ENCODE measurements around the gene FAM193B.

Gene FAM193B

DNA sequence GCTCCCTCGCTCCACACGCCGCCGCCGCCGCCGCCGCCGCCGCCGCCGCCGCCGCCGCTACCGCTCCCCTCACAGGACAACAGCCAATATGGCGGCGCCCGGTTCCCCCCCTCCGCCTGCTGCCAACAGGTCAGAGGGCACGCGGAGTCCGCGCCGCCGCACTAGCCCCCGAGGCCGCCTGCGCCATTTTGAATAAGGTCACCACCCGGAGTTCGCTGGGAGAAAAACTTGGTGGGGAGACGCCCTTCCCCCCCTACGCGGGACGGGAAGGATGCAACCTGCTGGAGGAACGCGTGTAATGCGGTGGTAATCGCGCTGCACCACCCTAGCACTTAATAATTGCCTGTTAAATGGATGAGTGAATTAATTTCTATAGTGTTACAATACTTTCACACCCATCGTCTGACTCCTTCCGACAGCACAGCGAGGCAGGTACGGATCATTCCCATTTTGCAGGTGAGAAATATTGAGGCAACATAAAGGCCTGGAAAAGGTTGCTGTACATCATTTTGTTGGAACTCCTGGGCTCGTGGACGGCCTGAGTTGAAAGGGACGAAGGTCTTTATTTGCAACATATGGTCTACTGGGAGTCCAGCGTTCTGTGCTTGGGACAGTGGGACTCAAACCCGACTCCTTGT, at the start of gene FAM193B:
FAM193B (minus strand) TSS at position 90 of the 638 bp plus-strand sequence. CDS start 105 bp downstream, outside the sequence.
- DNase-seq = peak; percentile 97

- no peak for DNase-seq
Measured at GRCh38 chr5:177604116-177604521, 49.8 kb upstream of the FAM193B start.

- no peak for DNase-seq
Measured at GRCh38 chr5:177603631-177604030, 49.3 kb upstream of the FAM193B start.

DNA sequence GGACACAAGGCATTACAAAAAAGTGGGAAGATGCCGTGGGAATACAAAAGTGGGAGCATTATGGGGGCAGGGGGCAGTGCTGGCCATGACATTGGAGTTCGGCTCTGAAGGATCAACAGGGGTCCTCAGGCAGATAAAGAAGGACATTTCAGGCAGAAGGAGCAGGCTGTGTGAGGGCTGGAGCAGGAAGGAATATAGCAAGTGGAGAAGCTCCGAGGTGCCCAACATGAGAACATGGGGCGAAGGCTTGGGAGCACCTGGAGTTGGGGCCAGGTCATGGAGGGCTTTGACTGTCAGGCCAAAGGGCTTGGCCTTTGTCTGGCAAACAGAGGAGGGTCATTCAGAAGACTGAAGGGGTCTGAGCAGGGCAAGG, 48.1 kb upstream of the FAM193B start:
- no peak for DNase-seq

DNA sequence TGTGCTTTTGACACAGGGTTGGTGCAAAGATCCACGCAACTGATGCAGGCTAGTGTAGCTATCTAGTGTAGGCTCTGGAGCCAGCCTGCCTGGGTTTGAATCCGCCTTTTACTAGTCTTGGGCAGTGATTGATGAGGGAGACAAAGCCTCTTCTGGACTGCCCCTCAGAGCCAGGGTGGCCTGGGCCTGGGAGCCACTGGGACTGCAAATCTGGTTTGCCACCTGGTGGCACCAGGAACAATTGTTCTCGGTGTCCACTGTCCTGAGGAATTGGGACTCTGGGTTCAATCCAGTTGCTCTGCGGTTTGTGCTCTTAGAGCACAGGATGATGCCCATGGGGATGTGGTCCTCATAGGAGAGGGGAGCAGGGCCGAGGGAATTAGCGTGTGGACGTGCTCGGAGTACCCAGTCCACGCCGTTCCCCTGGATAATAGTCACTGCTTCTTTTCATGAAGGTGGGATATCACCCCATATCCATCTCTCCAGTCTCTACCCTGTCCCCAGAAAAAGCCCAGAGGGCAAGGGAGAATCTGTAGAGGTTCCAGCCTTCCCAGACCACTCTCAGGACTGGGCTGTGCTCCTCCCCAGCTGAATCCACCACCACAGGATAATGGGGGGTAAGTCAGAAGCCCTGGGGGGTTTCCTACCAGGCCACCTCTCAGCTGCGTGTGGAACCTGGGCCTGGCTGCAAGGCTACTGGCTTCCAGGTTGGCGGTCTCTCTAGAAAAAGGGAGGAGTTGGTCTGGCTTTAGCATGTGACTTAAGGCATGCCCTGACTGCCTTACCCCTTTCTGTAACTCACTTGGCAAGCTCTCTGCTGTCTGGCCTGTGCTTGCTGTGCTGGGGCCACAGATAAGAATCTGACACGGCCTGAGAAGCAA, 47.5 kb upstream of the FAM193B start:
- peak; percentile 42 for DNase-seq

- DNase-seq = no peak
Measured at GRCh38 chr5:177601126-177601525, 46.8 kb upstream of the FAM193B start.

- peak; percentile 57 for DNase-seq
Measured at GRCh38 chr5:177600508-177601018, 46.2 kb upstream of the FAM193B start.

DNA sequence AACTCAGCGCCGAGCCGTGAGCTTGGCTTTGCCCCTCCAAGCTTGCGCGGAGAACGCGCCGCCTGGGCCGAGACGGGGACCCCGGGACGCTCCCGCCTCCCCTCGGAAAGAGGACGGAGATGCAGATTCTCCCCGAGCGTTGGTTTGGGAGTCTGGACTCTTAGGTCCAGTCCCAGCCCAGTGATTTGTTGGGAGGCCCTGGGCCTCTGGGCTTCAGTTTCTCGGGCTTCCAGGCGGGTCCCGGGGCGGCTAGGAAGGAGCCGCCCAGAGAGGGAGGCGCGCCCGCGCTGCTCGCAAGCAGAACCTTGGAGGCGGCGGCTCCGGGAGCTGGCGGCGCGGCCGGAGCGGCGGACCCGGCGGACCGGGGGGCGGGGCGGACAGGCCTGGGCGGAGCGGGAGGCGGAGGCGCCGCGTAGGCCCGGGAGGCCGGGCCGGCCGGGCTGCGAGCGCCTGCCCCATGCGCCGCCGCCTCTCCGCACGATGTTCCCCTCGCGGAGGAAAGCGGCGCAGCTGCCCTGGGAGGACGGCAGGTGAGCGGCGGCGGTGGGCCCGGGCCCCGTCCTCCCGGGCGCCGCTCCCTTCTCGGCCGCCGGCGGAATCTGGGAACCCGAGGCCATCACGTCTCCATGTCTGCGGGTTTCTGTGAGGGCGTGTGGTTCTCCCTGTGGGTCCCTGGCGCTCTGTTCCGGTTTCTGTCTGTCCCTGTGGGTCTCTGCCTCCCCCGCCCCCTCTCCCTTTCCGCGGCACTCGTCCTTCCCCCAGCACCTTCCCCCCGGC, 45.6 kb upstream of the FAM193B start, which contains the start of gene B4GALT7:
B4GALT7 (plus strand) TSS at position 402 of the 777 bp plus-strand sequence; CDS start at position 481, 79 bp downstream.
- peak; percentile 94 for DNase-seq

DNA sequence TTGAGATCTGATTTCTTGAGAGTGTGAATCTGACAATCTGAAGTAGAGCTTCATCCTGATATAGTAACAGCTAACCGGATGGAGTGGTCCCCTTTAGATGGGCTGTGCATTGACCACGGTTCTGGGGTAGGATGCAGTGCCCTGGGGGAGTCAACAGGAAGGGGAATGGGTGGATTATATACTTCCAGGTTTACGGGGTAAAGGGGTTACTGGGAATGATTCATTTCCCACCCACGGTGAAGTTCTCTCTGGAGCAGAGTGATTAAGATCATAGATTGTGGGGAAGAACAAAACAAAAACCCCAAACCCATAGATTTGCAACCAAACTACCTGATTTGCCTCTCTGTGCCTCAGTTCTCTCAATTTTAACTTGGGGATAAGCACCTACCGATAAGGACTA, 44.1 kb upstream of the FAM193B start:
- DNase-seq = no peak

GRCh38 chr5:177596775-177597238, 42.4 kb upstream of the FAM193B start:
- DNase-seq = no peak

DNA sequence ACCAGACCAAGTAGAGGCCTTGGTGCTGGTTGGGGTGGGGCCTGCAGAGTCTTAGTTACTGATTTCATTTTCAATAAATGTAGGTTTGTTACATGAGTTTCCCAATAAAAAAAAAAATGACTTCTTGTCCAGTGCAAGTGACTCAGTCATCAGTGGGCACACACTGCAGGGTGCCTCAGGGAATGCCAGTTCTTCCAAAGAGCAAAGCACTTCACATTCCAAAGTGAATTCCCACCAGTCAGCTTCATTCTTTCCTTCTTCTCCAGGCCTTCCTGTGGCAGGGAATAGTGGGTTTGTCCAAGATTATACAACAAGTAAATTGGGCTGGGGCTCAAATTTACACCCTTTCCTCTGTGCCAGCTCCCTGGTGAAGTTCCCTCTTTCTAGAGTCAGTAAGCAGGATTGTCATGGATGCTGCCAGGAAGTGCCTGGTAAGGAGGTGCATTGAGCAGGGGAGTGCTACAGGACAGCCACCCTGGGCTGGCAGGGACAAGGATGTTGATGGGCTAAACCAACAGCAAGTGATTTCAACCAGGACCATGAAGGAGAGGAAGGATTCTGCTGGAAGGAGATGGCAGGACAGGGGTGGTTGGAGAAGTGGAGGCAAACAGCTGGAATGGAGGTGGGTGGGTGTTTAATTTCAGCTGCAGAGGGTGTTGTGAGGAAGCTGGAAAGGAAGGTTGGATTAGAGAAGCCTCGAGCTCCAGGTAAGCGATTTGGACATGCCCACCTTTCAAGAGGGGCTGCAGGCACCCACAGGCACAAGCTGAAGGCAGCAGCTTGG, 41.8 kb upstream of the FAM193B start:
- DNase-seq = no peak

GRCh38 chr5:177595026-177595585, 40.7 kb upstream of the FAM193B start:
- no peak for DNase-seq

GRCh38 chr5:177594071-177594470, 39.7 kb upstream of the FAM193B start:
- DNase-seq = no peak

GRCh38 chr5:177593511-177593910, 39.1 kb upstream of the FAM193B start:
- no peak for DNase-seq

- DNase-seq = no peak
Measured at GRCh38 chr5:177592905-177593304, 38.5 kb upstream of the FAM193B start.

GRCh38 chr5:177592010-177592834, 37.9 kb upstream of the FAM193B start, which contains the start of gene TMED9:
TMED9 (plus strand) TSS chr5:177592203; CDS start chr5:177592215, 12 bp downstream.
- peak; percentile 97 for DNase-seq

- DNase-seq = no peak
Measured at GRCh38 chr5:177591690-177592009, 37.3 kb upstream of the FAM193B start.

- DNase-seq = no peak
Measured at GRCh38 chr5:177590406-177590805, 36.0 kb upstream of the FAM193B start.

- DNase-seq = no peak
Measured at GRCh38 chr5:177588413-177588909, 34.1 kb upstream of the FAM193B start.

DNA sequence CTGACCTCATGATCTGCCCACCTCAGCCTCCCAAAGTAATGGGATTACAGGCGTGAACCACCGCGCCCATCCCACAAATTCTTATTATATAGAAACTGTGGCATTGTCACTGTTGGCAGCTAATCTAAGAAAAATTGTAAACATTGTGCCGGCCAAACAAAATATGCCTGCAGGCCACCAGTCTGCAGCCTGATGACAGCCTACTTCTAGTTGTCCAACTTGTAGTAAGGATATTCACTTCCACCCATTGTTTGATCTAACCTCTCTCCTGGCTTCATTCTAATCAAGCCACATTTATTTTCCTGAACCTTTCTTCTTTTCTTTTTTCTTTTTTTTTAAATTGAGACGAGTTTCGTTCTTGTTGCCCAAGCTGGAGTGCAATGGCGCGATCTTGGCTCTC, 24.0 kb upstream of the FAM193B start:
- no peak for DNase-seq

DNA sequence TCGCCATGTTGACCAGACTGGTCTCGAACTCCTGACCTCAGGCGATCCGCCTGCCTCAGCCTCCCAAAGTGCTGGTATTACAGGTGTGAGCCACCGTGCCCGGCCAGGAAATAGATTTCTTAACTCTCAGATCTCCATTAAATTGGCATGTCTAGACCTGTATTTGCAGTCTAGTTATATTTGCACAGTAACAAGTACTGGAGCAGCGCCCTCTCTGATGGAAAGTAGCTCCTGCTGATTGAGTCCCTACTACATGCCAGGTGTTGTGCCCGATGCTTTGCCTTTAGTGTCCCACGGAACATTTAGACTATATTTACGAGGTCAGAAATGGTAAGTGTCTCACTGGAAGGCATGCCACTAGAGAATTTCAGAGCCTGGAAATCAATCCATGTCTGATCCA, 21.8 kb upstream of the FAM193B start:
- peak; percentile 58 for DNase-seq
